ENCODE data around the gene PLEKHH1. TPM values are rescaled to one million over a fixed set of nuclear protein-coding genes. Genes with fewer than 3 reads are reported as not detected.

Gene PLEKHH1
- total RNA-seq, 1 experiment from 2014 or later, result 27.6 TPM

DNA sequence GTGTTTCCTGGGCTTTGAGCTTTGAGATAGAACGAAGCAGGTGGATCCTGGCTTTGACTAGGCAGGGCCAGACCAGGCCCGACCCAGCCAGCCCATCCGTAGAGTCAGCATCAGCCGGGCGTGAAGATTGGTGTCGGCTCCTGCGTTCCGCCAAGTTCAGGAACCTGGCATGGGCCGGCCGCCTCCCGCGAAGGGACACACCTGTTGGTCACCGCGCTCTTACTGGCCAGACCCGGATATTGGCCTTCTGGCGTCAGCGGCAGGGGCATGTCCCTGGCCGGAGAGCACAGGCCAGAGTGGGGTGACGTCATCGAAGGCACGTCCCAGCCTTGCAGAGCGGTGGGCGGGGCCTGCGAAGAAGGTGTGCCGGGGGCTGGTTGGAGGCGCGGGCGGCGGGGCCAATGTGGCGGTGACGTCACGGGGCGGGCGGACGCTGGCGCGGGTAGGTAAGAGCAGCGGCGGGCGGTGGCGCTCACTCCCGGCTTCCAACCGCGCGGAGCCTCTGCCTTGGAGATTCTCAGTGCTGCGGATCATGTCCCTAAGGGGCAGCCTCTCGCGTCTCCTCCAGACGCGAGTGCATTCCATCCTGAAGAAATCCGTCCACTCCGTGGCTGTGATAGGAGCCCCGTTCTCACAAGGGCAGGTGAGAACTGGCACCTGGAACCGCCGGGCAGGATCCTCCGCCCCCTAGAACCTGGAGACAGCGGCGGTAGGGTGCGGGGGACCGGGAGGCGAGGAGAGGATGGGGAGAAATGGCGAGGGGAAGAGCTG is 86.5 kb downstream of the PLEKHH1 start, which contains the start of gene ARG2:
TSS of gene ARG2 (plus strand) at position 475 of the 771 bp plus-strand sequence. CDS start at position 533, 58 bp downstream.
- H3K27ac ChIP-seq (ENCODE audit: low read depth, low read length), result no peak within 1 kb of the TSS
- POLR2A ChIA-PET, result interaction anchor here (0.9 to 1.6 kb wide), 4 partner anchors 20 to 85 kb away, joined by 3 to 4 read pairs (median 4); partner anchors contain the start of genes PIGH and RDH11
- no TSS peak for BruUV-seq (replicated peaks)

More for the DNA sequence above, 86.5 kb downstream of the PLEKHH1 start, which contains the start of gene ARG2:
- DNase-seq (ENCODE audit: low read depth, low spot score) (peak; percentile 98), ATAC-seq (peak; percentile 95)
- ChIA-PET RAD21 (ENCODE audit: low non-redundant PET in 1 of 2, low total read pairs in 2 of 2, uncharacterized antibody in 2 of 2, unreplicated experiment in 2 of 2) (interaction anchor here (0.8 to 2.8 kb wide), 4 partner anchors 48 to 85 kb away, joined by 4 to 11 read pairs (median 6); no protein-coding TSS in a partner anchor), CTCF (interaction anchor here (0.7 to 3.4 kb wide), 8 partner anchors 15 to 192 kb away, joined by 3 to 36 read pairs (median 5); no protein-coding TSS in a partner anchor)
- Histone ChIP-seq H2AFZ (ENCODE audit: low read depth, low read length, poor library complexity, severe bottlenecking) (peak within 1 kb of the TSS; percentile 71), H3K79me2 (ENCODE audit: insufficient read depth, low read length) (no peaks in the 10 kb centered on the region), H3K4me1 (ENCODE audit: control insufficient read depth in 1 of 2, insufficient read depth in 2 of 2, low read length in 2 of 2) (peaks cover 15 to 32% of the 10 kb centered on the region in 2 experiments), H3K36me3 (ENCODE audit: control insufficient read depth in 1 of 2, insufficient read depth in 2 of 2, low read length in 2 of 2) (no peaks in the 10 kb centered on the region), H3K9ac (ENCODE audit: low read length) (peak within 1 kb of the TSS; percentile 56), H3K9me2 (ENCODE audit: insufficient read depth) (no peaks in the 10 kb centered on the region), H3K27me3 (ENCODE audit: insufficient read depth, low read length) (no peaks in the 10 kb centered on the region), H3K9me3 (ENCODE audit: control insufficient read depth in 1 of 2, insufficient read depth in 1 of 2, low read depth in 1 of 2, low read length in 2 of 2) (no peaks in the 10 kb centered on the region), H3K4me2 (ENCODE audit: low read length) (peak within 1 kb of the TSS; percentile 97), H4K20me1 (ENCODE audit: insufficient read depth) (no peaks in the 10 kb centered on the region), H3K4me3 (replicated peaks in 1 of 2; ENCODE audit: low read depth in 1 of 2, low read length in 2 of 2) (peak within 1 kb of the TSS; percentile 52 to 66)
- TF ChIP-seq CEBPB (IDR thresholded peaks at IDR 0.05; ENCODE audit: low read depth) (no peak), EZH2phosphoT487 (IDR thresholded peaks at IDR 0.05; ENCODE audit: borderline replicate concordance) (no peak), POLR2A (IDR thresholded peaks at IDR 0.05; ENCODE audit: borderline replicate concordance, extremely low read depth, insufficient read depth, insufficient read length) (peak; percentile 46), TCF7L2 (IDR thresholded peaks at IDR 0.05; ENCODE audit: borderline replicate concordance, extremely low read depth, insufficient read depth, insufficient read length) (peak; percentile 27), FOSL1 (IDR thresholded peaks at IDR 0.05; ENCODE audit: low read depth) (no peak), RAD21 (IDR thresholded peaks at IDR 0.05; ENCODE audit: low read depth) (0 out of 2 replicates have a peak, but pooled peaks have one; percentile 34), CBX3 (IDR thresholded peaks at IDR 0.05; ENCODE audit: low read depth) (no peak; the same call in 1 of the 2 replicates), JUND (IDR thresholded peaks at IDR 0.05) (peak; percentile 76), SIN3A (IDR thresholded peaks at IDR 0.05; ENCODE audit: low read depth) (peak; percentile 96), EZH2 (IDR thresholded peaks at IDR 0.05) (no peak), SP1 (IDR thresholded peaks at IDR 0.05; ENCODE audit: low read depth) (peak; percentile 92), ZFX (IDR thresholded peaks at IDR 0.05) (no peak), POLR2AphosphoS5 (IDR thresholded peaks at IDR 0.05; ENCODE audit: low read depth, low read length) (peak; percentile 73), ZNF274 (IDR thresholded peaks at IDR 0.05; ENCODE audit: low read depth, low read length) (no peak)
- TF ChIP-seq, protein P1, sequence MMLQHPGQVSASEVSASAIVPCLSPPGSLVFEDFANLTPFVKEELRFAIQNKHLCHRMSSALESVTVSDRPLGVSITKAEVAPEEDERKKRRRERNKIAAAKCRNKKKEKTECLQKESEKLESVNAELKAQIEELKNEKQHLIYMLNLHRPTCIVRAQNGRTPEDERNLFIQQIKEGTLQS (IDR thresholded peaks at IDR 0.05), result peak; percentile 65
- TF ChIP-seq, protein P2, sequence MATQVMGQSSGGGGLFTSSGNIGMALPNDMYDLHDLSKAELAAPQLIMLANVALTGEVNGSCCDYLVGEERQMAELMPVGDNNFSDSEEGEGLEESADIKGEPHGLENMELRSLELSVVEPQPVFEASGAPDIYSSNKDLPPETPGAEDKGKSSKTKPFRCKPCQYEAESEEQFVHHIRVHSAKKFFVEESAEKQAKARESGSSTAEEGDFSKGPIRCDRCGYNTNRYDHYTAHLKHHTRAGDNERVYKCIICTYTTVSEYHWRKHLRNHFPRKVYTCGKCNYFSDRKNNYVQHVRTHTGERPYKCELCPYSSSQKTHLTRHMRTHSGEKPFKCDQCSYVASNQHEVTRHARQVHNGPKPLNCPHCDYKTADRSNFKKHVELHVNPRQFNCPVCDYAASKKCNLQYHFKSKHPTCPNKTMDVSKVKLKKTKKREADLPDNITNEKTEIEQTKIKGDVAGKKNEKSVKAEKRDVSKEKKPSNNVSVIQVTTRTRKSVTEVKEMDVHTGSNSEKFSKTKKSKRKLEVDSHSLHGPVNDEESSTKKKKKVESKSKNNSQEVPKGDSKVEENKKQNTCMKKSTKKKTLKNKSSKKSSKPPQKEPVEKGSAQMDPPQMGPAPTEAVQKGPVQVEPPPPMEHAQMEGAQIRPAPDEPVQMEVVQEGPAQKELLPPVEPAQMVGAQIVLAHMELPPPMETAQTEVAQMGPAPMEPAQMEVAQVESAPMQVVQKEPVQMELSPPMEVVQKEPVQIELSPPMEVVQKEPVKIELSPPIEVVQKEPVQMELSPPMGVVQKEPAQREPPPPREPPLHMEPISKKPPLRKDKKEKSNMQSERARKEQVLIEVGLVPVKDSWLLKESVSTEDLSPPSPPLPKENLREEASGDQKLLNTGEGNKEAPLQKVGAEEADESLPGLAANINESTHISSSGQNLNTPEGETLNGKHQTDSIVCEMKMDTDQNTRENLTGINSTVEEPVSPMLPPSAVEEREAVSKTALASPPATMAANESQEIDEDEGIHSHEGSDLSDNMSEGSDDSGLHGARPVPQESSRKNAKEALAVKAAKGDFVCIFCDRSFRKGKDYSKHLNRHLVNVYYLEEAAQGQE (IDR thresholded peaks at IDR 0.05; ENCODE audit: low read depth), result no peak
- TF ChIP-seq, protein P3, sequence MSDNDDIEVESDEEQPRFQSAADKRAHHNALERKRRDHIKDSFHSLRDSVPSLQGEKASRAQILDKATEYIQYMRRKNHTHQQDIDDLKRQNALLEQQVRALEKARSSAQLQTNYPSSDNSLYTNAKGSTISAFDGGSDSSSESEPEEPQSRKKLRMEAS (IDR thresholded peaks at IDR 0.05), result peak; percentile 87
- intact Hi-C loops (cut with micrococcal nuclease), result loop anchor here (2.0 kb wide), 2 partner anchors 75 to 85 kb away; partner anchors contain the start of gene RDH11
